ENCODE data around the gene ERICH4. TPM values are rescaled to one million over a fixed set of nuclear protein-coding genes. Genes with fewer than 3 reads are reported as not detected.

ERICH4 gene, protein sequence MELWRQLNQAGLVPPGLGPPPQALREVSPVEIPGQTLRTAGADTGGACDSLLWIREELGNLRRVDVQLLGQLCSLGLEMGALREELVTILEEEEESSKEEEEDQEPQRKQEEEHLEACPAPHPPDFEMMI
- total RNA-seq, result not detected
- polyA plus RNA-seq (2013, experiment 1 of 2), result not detected
- not detected for polyA plus RNA-seq (2013, experiment 2 of 2)
- long read RNA-seq, experiment 1, result 0 reads
- long read RNA-seq, experiment 2, result 0 reads
- long read RNA-seq, experiment 3, result 0 reads
- long read RNA-seq, experiment 4, result 0 reads

DNA sequence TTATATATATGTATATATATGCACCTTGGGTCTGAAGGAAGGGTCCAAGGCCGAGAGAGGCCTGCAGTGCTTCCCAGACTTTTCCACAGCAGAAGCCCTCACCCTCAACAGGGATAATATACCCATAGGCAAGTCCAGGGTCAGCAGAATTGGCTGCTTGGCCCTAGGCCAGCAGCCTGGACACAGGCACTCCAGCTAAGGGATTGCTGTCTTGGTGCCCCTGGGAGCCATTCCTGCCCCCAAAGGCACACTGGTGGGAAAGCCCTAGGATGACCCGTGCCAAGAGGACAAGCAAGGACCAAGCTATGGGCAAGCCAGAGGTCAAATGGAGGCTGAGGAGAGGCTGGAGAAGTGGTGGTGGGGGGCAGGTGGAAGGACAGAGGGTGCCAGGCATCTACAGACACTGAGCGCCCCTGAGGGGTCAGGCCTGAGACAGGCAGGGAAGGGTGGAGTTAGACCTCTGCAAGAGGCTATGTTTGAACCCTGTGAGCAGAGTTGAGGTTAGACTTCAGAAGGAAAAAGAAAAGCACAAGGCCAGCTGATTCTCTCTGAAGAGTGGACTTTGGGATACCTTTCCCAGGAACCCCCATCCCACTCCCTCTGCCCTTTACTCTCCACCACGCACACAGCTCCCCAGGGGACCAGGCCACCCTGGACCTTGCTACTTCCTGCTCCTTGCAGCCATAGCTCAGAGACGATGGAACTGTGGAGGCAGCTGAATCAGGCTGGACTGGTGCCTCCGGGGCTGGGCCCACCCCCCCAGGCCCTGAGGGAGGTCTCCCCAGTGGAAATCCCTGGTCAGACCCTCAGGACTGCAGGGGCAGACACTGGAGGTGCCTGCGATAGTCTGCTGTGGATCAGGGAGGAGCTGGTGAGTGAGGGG, at the start of gene ERICH4:
Gene ERICH4, plus strand, starts transcription at position 684 of the 883 bp plus-strand sequence. Its CDS starts 14 bp downstream, at position 698.
- H3K36me3 Mint-ChIP-seq (ENCODE audit: low read depth), result peaks cover 7% of the 10 kb centered on the region
- 64 to 80% methylated on average over 5 to 7 of the region's 7 CpGs for WGBS, 2 experiments (ENCODE audit: insufficient coverage in 1 of 2, insufficient read length in 1 of 2)
- Histone ChIP-seq H3K4me3 (ENCODE audit: low read length) (no peak within 1 kb of the TSS), H3K4me1 (ENCODE audit: control insufficient read depth, insufficient read depth, low read length) (no peaks in the 10 kb centered on the region), H3K27ac (ENCODE audit: low read depth, low read length) (no peak within 1 kb of the TSS), H3K9ac (ENCODE audit: extremely low read depth, low read length, poor library complexity, severe bottlenecking) (no peak within 1 kb of the TSS), H3K36me3 (ENCODE audit: control insufficient read depth, insufficient read depth, low read length) (peaks cover 6% of the 10 kb centered on the region), H3K9me3 (ENCODE audit: control insufficient read depth, low read length) (no peaks in the 10 kb centered on the region), H3K27me3 (ENCODE audit: control insufficient read depth, insufficient read depth, low read length, poor library complexity, severe bottlenecking) (peaks cover 13% of the 10 kb centered on the region)
- H3K4me1 Mint-ChIP-seq, result no peaks in the 10 kb centered on the region
- peaks cover 38% of the 10 kb centered on the region for H3K27me3 Mint-ChIP-seq (ENCODE audit: insufficient read depth)
- DNase-seq, result no peak
- no peak within 1 kb of the TSS for H3K27ac Mint-ChIP-seq
- TF ChIP-seq, protein P1, sequence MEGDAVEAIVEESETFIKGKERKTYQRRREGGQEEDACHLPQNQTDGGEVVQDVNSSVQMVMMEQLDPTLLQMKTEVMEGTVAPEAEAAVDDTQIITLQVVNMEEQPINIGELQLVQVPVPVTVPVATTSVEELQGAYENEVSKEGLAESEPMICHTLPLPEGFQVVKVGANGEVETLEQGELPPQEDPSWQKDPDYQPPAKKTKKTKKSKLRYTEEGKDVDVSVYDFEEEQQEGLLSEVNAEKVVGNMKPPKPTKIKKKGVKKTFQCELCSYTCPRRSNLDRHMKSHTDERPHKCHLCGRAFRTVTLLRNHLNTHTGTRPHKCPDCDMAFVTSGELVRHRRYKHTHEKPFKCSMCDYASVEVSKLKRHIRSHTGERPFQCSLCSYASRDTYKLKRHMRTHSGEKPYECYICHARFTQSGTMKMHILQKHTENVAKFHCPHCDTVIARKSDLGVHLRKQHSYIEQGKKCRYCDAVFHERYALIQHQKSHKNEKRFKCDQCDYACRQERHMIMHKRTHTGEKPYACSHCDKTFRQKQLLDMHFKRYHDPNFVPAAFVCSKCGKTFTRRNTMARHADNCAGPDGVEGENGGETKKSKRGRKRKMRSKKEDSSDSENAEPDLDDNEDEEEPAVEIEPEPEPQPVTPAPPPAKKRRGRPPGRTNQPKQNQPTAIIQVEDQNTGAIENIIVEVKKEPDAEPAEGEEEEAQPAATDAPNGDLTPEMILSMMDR (conservative IDR thresholded peaks at IDR 0.05), result no peak
- H3K9me3 Mint-ChIP-seq, result no peaks in the 10 kb centered on the region
- H3K4me3 Mint-ChIP-seq, result no peak within 1 kb of the TSS

DNA sequence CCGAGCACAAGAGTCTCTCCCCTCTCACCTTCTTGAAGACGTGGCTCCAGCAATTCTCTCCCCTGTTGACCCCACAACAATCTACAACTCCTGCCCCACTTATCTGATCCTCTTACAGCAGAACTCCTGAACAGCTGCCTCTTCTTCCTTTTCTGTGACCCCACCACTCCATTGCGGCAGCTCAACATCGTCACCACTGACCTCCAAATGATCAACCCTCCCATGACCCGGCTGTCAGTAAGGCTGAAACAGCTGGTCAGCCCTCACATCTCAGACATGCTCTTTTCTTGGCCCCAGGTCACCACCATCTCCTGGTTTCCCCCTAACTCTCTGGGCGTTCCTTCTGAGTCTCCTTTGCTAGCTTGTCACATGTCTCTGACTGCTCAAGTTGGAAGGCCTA, 47.6 kb upstream of the ERICH4 start:
- H3K9ac ChIP-seq (ENCODE audit: extremely low read depth, low read length, poor library complexity, severe bottlenecking), result no peak overlapping the region
- H3K27me3 Mint-ChIP-seq (ENCODE audit: insufficient read depth), result no peaks in the 10 kb centered on the region
- TF ChIP-seq, protein P1 (conservative IDR thresholded peaks at IDR 0.05), result no peak
- no peaks in the 10 kb centered on the region for H3K27me3 ChIP-seq (ENCODE audit: control insufficient read depth, insufficient read depth, low read length, poor library complexity, severe bottlenecking)
- H3K36me3 ChIP-seq (ENCODE audit: control insufficient read depth, insufficient read depth, low read length), result peaks cover 12% of the 10 kb centered on the region
- H3K4me1 Mint-ChIP-seq, result peaks cover 11% of the 10 kb centered on the region
- no peak overlapping the region for H3K27ac ChIP-seq (ENCODE audit: low read depth, low read length)
- no peak for DNase-seq
- H3K9me3 ChIP-seq (ENCODE audit: control insufficient read depth, low read length), result no peaks in the 10 kb centered on the region
- H3K9me3 Mint-ChIP-seq, result no peaks in the 10 kb centered on the region
- H3K36me3 Mint-ChIP-seq (ENCODE audit: low read depth), result peaks cover 15% of the 10 kb centered on the region
- no peak overlapping the region for H3K4me3 Mint-ChIP-seq
- H3K4me3 ChIP-seq (ENCODE audit: low read length), result no peak overlapping the region
- 81 to 97% methylated on average over 4 to 6 of the region's 6 CpGs for WGBS, 2 experiments (ENCODE audit: insufficient coverage in 1 of 2, insufficient read length in 1 of 2)
- peaks cover 2% of the 10 kb centered on the region for H3K4me1 ChIP-seq (ENCODE audit: control insufficient read depth, insufficient read depth, low read length)
- H3K27ac Mint-ChIP-seq, result no peak overlapping the region

DNA sequence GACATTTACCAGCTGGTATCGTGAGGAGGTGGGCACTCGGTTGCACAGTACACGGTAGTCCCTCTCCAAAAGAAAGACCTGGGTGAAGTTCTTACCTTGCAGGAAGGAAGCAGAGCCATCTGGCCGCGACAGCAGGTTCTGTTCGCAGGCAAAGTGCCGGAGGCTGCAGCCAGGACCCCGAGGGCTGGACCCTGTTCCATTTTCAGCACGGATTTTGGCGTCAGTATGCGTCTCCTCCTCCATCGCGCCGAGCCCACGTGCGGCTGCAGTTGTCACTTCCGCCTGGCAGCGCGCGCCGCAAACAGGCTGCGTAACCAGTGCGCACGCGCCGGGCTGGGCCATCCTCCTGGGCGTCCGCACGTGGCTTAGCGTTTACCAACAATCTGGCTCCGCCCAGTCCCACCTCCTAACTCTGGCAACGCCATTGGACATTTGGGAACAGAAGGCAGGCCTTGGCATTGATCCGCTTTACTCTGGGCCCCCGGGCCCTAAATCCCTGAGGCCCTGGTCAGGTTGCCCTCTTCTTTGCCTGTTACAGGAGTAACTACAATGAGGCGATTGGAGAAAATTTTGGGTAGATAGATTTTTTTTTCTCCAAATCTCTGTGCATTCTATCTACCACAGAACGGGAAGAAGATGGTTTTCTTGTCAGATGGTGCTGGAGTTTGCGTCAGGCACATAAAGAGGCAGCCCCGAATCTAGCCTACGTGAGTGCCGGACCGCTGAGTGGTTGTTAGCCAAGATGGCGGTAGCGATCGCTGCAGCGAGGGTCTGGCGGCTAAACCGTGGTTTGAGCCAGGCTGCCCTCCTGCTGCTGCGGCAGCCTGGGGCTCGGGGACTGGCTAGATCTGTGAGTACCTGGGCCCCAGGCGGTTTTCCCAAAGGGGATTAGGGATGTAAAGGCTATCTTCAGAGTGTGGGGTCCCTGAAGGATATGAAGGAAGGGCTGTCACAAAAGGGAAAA, 45.6 kb upstream of the ERICH4 start, which contains the start of the genes BCKDHA and EXOSC5:
Gene BCKDHA, plus strand, starts transcription at position 733 of the 964 bp plus-strand sequence. Its CDS starts 10 bp downstream, at position 743.
Gene EXOSC5, minus strand, starts transcription at position 274 of the 964 bp plus-strand sequence. Its CDS starts 31 bp downstream, at position 243.
- no peaks in the 10 kb centered on the region for H3K27me3 Mint-ChIP-seq (ENCODE audit: insufficient read depth)
- peaks cover 11% of the 10 kb centered on the region for H3K4me1 Mint-ChIP-seq
- 0 to 1% methylated on average over 25 to 50 of the region's 50 CpGs for WGBS, 2 experiments (ENCODE audit: insufficient coverage in 1 of 2, insufficient read length in 1 of 2)
- peaks cover 4% of the 10 kb centered on the region for H3K36me3 Mint-ChIP-seq (ENCODE audit: low read depth)
- Histone ChIP-seq H3K27me3 (ENCODE audit: control insufficient read depth, insufficient read depth, low read length, poor library complexity, severe bottlenecking) (no peaks in the 10 kb centered on the region), H3K4me1 (ENCODE audit: control insufficient read depth, insufficient read depth, low read length) (peaks cover 2% of the 10 kb centered on the region), H3K27ac (ENCODE audit: low read depth, low read length) (peak within 1 kb of the TSS; percentile 99), H3K4me3 (ENCODE audit: low read length) (peak within 1 kb of the TSS; percentile 98), H3K9me3 (ENCODE audit: control insufficient read depth, low read length) (no peaks in the 10 kb centered on the region), H3K9ac (ENCODE audit: extremely low read depth, low read length, poor library complexity, severe bottlenecking) (peak within 1 kb of the TSS; percentile 98), H3K36me3 (ENCODE audit: control insufficient read depth, insufficient read depth, low read length) (no peaks in the 10 kb centered on the region)
- TF ChIP-seq, protein P1 (conservative IDR thresholded peaks at IDR 0.05), result no peak
- DNase-seq, result peak; percentile 99
- H3K27ac Mint-ChIP-seq, result peak within 1 kb of the TSS; percentile 100
- H3K9me3 Mint-ChIP-seq, result no peaks in the 10 kb centered on the region
- peak within 1 kb of the TSS; percentile 97 for H3K4me3 Mint-ChIP-seq
